ENCODE data around the gene TACC2.

Gene TACC2

GRCh38 chr10:122029499-122030199 lies 40.7 kb downstream of the TACC2 start:
- no peak for DNase-seq (ENCODE audit: low read depth)
- no peak overlapping the region for H3K4me3 ChIP-seq (ENCODE audit: low read depth, low read length)
- TF ChIP-seq CTCF (conservative IDR thresholded peaks at IDR 0.05; ENCODE audit: low read depth, low read length): peak; percentile 9

GRCh38 chr10:122030200-122030552 lies 41.2 kb downstream of the TACC2 start:
- no peak for DNase-seq (ENCODE audit: low read depth)
- H3K4me3 ChIP-seq (ENCODE audit: low read depth, low read length): no peak overlapping the region
- no peak for TF ChIP-seq CTCF (conservative IDR thresholded peaks at IDR 0.05; ENCODE audit: low read depth, low read length)

- no peak for DNase-seq (ENCODE audit: low read depth)
- no peak overlapping the region for H3K4me3 ChIP-seq (ENCODE audit: low read depth, low read length)
- no peak for TF ChIP-seq CTCF (conservative IDR thresholded peaks at IDR 0.05; ENCODE audit: low read depth, low read length)
Measured at GRCh38 chr10:122033224-122033926, 44.4 kb downstream of the TACC2 start.

GRCh38 chr10:122034149-122034756 lies 45.3 kb downstream of the TACC2 start:
- no peak for TF ChIP-seq CTCF (conservative IDR thresholded peaks at IDR 0.05; ENCODE audit: low read depth, low read length)
- no peak overlapping the region for H3K4me3 ChIP-seq (ENCODE audit: low read depth, low read length)

GRCh38 chr10:122040786-122041185 lies 51.8 kb downstream of the TACC2 start:
- no peak overlapping the region for H3K4me3 ChIP-seq (ENCODE audit: low read depth, low read length)
- DNase-seq (ENCODE audit: low read depth): no peak
- TF ChIP-seq CTCF (conservative IDR thresholded peaks at IDR 0.05; ENCODE audit: low read depth, low read length): no peak

More at GRCh38 chr10:122034149-122034756, 45.3 kb downstream of the TACC2 start:
- DNase-seq (ENCODE audit: low read depth): peak; percentile 47

- no peak for TF ChIP-seq CTCF (conservative IDR thresholded peaks at IDR 0.05; ENCODE audit: low read depth, low read length)
- no peak overlapping the region for H3K4me3 ChIP-seq (ENCODE audit: low read depth, low read length)
Measured at GRCh38 chr10:122042836-122043235, 53.9 kb downstream of the TACC2 start.

More at GRCh38 chr10:122042836-122043235, 53.9 kb downstream of the TACC2 start:
- no peak for DNase-seq (ENCODE audit: low read depth)
